Naive thymus-derived CD8-positive, alpha-beta T cell (primary cell): ENCODE results near the gene PYHIN1. TPM values are rescaled to one million over a fixed set of nuclear protein-coding genes. Genes with fewer than 3 reads are reported as not detected.
A peak's percentile ranks its signal among the peaks of the same experiment; 100 is the strongest.
"Not testable (repeated sequence)": the region's sequence is repeated elsewhere in the genome, so short reads cannot be mapped to it uniquely, and the experiment has no call there.

Experiments
- ATAC-seq, 2 donors: fragments of 150-1000 bp; cut with Tn5 transposase in 1 of 2; sonication (Bioruptor Pico), chemical (Tn5 transposase) in 1 of 2; 1 replicate in 1 of 2; 2 replicates in 1 of 2; pipeline ENCODE4 v1.10.0; 2021; ENCODE audit warnings: mild to moderate bottlenecking in 2 of 2, moderate library complexity in 2 of 2
- POLR2A ChIA-PET: fragments of 350-600 bp; sonication (Branson Sonifier 250); formaldehyde crosslinking; loops from one replicate; lab custom pipeline; 2021; ENCODE audit warnings: antibody characterized with exemption; lab: Charles Lee
- DNase-seq, 10 donors: peaks; one replicate each; pipeline versions ENCODE4 v3.0.0 to v3.0.0-alpha.2; 2020 to 2022
- H3K27ac Mint-ChIP-seq, 10 donors: one replicate each; pipeline ENCODE4 v1.8.0; 2020 to 2022; ENCODE audit warnings: mild to moderate bottlenecking in 10 of 10, mixed read lengths in 10 of 10, moderate library complexity in 4 of 10, inconsistent platforms in 1 of 10
- H3K27me3 Mint-ChIP-seq, 5 donors: one replicate each; pipeline ENCODE4 v1.8.0; 2021 to 2022; ENCODE audit warnings: mixed read lengths in 5 of 5
- H3K36me3 Mint-ChIP-seq, 3 donors: one replicate each; pipeline ENCODE4 v1.8.0; 2020 to 2022; ENCODE audit warnings: mixed read lengths in 3 of 3, mild to moderate bottlenecking in 2 of 3, inconsistent platforms in 1 of 3
- H3K4me1 Mint-ChIP-seq, 4 donors: one replicate each; pipeline ENCODE4 v1.8.0; 2021 to 2022; ENCODE audit warnings: mixed read lengths in 4 of 4
- H3K4me3 Mint-ChIP-seq, 10 donors: one replicate each; pipeline ENCODE4 v1.8.0; 2020 to 2022; ENCODE audit warnings: mild to moderate bottlenecking in 10 of 10, mixed read lengths in 10 of 10, moderate library complexity in 6 of 10, inconsistent platforms in 1 of 10
- H3K9me3 Mint-ChIP-seq, 9 donors: one replicate each; pipeline ENCODE4 v1.8.0; 2020 to 2022; ENCODE audit warnings: mixed read lengths in 9 of 9, mild to moderate bottlenecking in 3 of 9, inconsistent platforms in 1 of 9, moderate library complexity in 1 of 9
- polyA plus RNA-seq, 3 donors: library from polyadenylated mRNA; unstranded; fragments of 300-500 nt; fragmentation: Illumina TruSeq; gene quantifications; one replicate each; pipeline ENCODE4 v1.2.3, GENCODE V29; 2021
- total RNA-seq, 8 experiments: library from RNA in 2 of 8; stranded (reverse) in 2 of 8; gene quantifications; one replicate each; pipeline ENCODE4 v1.2.3 and lab custom pipeline; 2021 to 2026

The PYHIN1 gene
- total and polyA plus RNA-seq, 5 experiments from 2014 or later, result 4.3 to 49.0 (median 10.9) TPM

DNA sequence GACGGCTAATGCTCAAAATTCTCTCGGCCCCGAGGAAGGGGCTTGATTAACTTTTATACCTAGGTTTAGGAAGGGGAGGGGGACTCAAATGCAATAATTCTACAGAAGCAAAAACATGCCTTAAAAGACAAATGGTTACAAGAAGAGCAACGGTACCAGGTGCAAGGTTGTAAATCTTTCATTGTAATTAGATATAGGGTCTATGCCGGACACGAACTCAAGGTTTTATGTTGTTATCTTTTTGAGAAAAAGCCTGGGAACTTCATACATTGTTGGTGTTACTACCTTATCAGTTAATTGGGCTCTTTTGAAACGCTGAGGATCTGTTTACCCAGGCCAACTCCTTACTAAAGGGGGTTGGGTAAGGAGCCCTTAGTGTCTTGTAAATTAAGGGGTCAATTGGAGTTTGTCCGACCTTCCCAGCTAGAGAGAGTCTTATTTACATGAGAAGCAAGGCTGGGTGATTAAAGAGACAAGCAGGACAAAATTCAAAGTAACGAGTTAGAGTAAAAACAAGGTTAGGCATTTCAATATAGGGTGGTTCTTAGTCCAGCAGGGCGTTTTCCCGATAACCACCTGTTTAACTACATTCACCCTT, 75.0 kb downstream of the PYHIN1 start:
- Mint-ChIP-seq H3K27ac (peak overlapping the region in 9 of 10 donors; percentile 3 to 99 (median 46)), H3K9me3 (peaks cover 0 to 15% (median 0%) of the 10 kb centered on the region in 9 donors), H3K4me1 (peaks cover 18 to 42% (median 32%) of the 10 kb centered on the region in 4 donors)
- DNase-seq, POLR2A ChIA-PET, H3K36me3 Mint-ChIP-seq, ATAC-seq, H3K4me3 Mint-ChIP-seq, H3K27me3 Mint-ChIP-seq: not testable (repeated sequence)

- Mint-ChIP-seq H3K4me1 (peaks cover 23 to 54% (median 37%) of the 10 kb centered on the region in 4 donors), H3K36me3 (no peaks in the 10 kb centered on the region), H3K27me3 (no peaks in the 10 kb centered on the region), H3K27ac (peak overlapping the region in 8 of 10 donors; percentile 8 to 99 (median 48)), H3K4me3 (peak overlapping the region in 4 of 10 donors; percentile 8 to 33 (median 22)), H3K9me3 (peaks cover 0 to 15% (median 0%) of the 10 kb centered on the region in 9 donors)
- ATAC-seq (no peak), DNase-seq (no peak)
- POLR2A ChIA-PET, result interaction anchor here (1.4 kb wide), 1 partner anchor 7 kb away, joined by 5 read pairs; no protein-coding TSS in a partner anchor
Measured at GRCh38 chr1:159007726-159008125, 76.4 kb downstream of the PYHIN1 start.

DNA sequence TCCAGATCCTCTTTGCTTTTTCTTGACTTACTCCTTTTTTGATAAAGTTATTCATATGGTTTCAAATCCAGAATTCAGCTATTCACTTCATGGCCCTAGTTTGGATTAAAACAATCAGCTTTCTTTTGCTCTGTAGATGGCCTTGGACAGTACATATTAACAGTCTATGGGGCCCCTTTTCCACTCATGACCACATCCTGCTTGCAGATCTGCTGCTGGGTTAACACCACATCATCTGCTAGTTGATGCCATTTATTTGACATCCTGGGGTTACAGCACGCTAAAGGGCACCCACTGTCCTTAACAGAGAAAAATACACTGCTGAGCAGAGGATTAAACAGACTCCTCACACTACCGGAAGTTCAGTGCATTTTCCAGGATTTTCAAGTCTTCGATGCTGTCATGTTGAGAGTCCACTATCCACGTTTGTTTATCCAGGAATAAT, 77.4 kb downstream of the PYHIN1 start:
- POLR2A ChIA-PET, result interaction anchor here (0.7 to 1.8 kb wide), 4 partner anchors 8 to 60 kb away, joined by 3 to 7 read pairs (median 4); no protein-coding TSS in a partner anchor
- peak; percentile 57 to 75 for ATAC-seq
- peaks cover 27 to 65% (median 43%) of the 10 kb centered on the region in 4 donors for H3K4me1 Mint-ChIP-seq
- H3K36me3 Mint-ChIP-seq, result peaks cover 0 to 2% (median 0%) of the 10 kb centered on the region in 3 donors
- H3K9me3 Mint-ChIP-seq, result peaks cover 0 to 15% (median 0%) of the 10 kb centered on the region in 9 donors
- peak overlapping the region; percentile 89 to 100 (median 94) for H3K27ac Mint-ChIP-seq
- no peaks in the 10 kb centered on the region for H3K27me3 Mint-ChIP-seq
- peak in 8 of 10 donors; percentile 24 to 68 (median 54) for DNase-seq
- H3K4me3 Mint-ChIP-seq, result peak overlapping the region; percentile 86 to 99 (median 94)

DNA sequence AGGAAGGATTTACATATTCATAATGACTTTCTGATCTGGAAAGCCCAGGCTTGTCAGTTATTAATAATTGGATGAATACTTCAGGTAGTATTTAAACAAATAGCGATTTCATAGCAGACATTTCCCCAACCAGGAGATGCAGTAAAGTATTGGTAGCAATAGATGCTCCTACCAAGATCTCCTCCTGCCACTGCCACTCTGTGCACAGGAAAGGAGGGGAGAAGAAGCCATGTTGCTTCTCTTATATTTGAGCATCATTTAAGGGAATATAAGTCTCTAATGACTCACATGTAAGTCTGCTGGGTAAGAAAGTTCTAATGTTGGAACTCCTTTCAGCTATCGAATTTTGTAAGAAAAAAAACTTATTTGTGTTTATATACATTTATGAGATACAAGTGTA, 77.9 kb downstream of the PYHIN1 start:
- Mint-ChIP-seq H3K27me3 (no peaks in the 10 kb centered on the region), H3K4me3 (peak overlapping the region; percentile 86 to 99 (median 94)), H3K27ac (peak overlapping the region; percentile 89 to 100 (median 94)), H3K36me3 (peaks cover 0 to 8% (median 3%) of the 10 kb centered on the region in 3 donors), H3K9me3 (peaks cover 0 to 15% (median 0%) of the 10 kb centered on the region in 9 donors), H3K4me1 (peaks cover 32 to 70% (median 48%) of the 10 kb centered on the region in 4 donors)
- ATAC-seq (peak; percentile 16), DNase-seq (no peak)
- POLR2A ChIA-PET, result interaction anchor here (1.3 to 1.8 kb wide), 4 partner anchors 9 to 59 kb away, joined by 3 to 7 read pairs (median 4); no protein-coding TSS in a partner anchor

- H3K9me3 Mint-ChIP-seq, result peaks cover 0 to 15% (median 0%) of the 10 kb centered on the region in 9 donors
- H3K36me3 Mint-ChIP-seq, result peaks cover 0 to 13% (median 8%) of the 10 kb centered on the region in 3 donors
- POLR2A ChIA-PET, result interaction anchor here (0.6 to 1.8 kb wide), 5 partner anchors 11 to 889 kb away, joined by 3 to 7 read pairs (median 4); no protein-coding TSS in a partner anchor
- peak within 1 kb of the TSS; percentile 89 to 100 (median 94) for H3K27ac Mint-ChIP-seq
- no peaks in the 10 kb centered on the region for H3K27me3 Mint-ChIP-seq
- H3K4me1 Mint-ChIP-seq, result peaks cover 36 to 75% (median 53%) of the 10 kb centered on the region in 4 donors
- DNase-seq, result peak in 9 of 10 donors; percentile 28 to 75 (median 53)
- peak; percentile 78 to 85 for ATAC-seq
- H3K4me3 Mint-ChIP-seq, result peak within 1 kb of the TSS; percentile 86 to 99 (median 94)
Measured at GRCh38 chr1:159009704-159010361, 78.5 kb downstream of the PYHIN1 start, which contains the start of gene IFI16. Gene IFI16 (plus strand): TSS chr1:159009907. CDS start chr1:159014681, 4,774 bp downstream.

- DNase-seq, result no peak
- Mint-ChIP-seq H3K4me1 (peaks cover 38 to 80% (median 57%) of the 10 kb centered on the region in 4 donors), H3K9me3 (peaks cover 0 to 15% (median 0%) of the 10 kb centered on the region in 9 donors), H3K27me3 (no peaks in the 10 kb centered on the region), H3K4me3 (peak overlapping the region; percentile 86 to 99 (median 94)), H3K27ac (peak overlapping the region; percentile 89 to 100 (median 94)), H3K36me3 (peaks cover 2 to 18% (median 12%) of the 10 kb centered on the region in 3 donors)
- peak in 1 of 2 donors; percentile 11 for ATAC-seq
- POLR2A ChIA-PET, result interaction anchor here (0.6 to 1.6 kb wide), 4 partner anchors 12 to 106 kb away, joined by 3 to 7 read pairs (median 4); no protein-coding TSS in a partner anchor
Measured at GRCh38 chr1:159010391-159010790, 79.0 kb downstream of the PYHIN1 start.

- Mint-ChIP-seq H3K4me3 (peak overlapping the region; percentile 86 to 99 (median 94)), H3K4me1 (peaks cover 43 to 80% (median 60%) of the 10 kb centered on the region in 4 donors), H3K9me3 (peaks cover 0 to 15% (median 0%) of the 10 kb centered on the region in 9 donors), H3K36me3 (peaks cover 7 to 24% (median 18%) of the 10 kb centered on the region in 3 donors), H3K27ac (peak overlapping the region; percentile 89 to 100 (median 94))
- POLR2A ChIA-PET, result interaction anchor here (0.7 to 1.6 kb wide), 2 partner anchors 15 to 31 kb away, joined by 3 to 4 read pairs; no protein-coding TSS in a partner anchor
- not testable (repeated sequence) for ATAC-seq, DNase-seq, H3K27me3 Mint-ChIP-seq
Measured at GRCh38 chr1:159011001-159011400, 79.6 kb downstream of the PYHIN1 start.

DNA sequence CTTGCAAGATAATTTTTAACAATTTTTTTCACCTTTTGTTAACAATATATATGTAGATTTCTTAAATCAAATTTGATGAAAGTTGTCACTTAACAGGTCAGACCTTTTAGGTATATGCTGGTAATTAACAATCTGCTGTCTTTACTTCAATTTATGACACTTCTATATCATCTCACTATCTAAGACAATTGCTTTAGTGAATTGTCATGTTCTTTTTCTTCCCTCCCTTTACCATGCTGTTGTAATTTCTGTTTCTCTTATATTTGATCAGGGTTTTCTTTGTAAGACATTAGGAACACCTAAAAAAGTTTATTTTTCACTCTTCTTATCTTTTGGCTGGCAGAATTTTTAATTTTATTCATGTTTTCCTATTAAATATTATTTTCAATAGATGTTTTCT, 80.4 kb downstream of the PYHIN1 start:
- Mint-ChIP-seq H3K36me3 (peaks cover 7 to 31% (median 24%) of the 10 kb centered on the region in 3 donors), H3K4me3 (peak overlapping the region; percentile 82 to 99 (median 93)), H3K27ac (peak overlapping the region; percentile 62 to 99 (median 91)), H3K4me1 (peaks cover 43 to 82% (median 64%) of the 10 kb centered on the region in 4 donors), H3K9me3 (peaks cover 0 to 9% (median 0%) of the 10 kb centered on the region in 9 donors), H3K27me3 (no peaks in the 10 kb centered on the region)
- DNase-seq, result no peak
- no peak for ATAC-seq
- POLR2A ChIA-PET, result no interaction called here

DNA sequence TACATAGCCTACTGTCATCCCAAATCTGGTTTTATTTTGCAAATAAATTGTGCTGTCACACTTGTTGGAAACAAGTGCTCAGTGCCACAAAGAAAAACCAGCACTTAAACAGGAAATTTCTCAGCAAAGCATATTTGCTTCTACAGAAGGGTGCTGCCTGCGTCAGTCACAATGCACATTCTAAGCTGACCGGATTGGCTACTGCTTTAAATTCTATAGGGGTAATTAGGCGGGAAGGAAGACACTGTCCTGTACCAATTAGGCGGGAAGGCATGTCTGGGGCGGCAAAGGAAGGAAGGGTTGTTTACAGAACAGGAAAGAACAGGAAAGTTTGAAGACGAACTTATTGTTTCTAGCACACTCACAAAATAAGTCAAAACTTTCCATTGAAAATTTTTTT, 81.1 kb downstream of the PYHIN1 start:
- Mint-ChIP-seq H3K36me3 (peaks cover 7 to 37% (median 26%) of the 10 kb centered on the region in 3 donors), H3K9me3 (peaks cover 0 to 1% (median 0%) of the 10 kb centered on the region in 9 donors), H3K27ac (peak overlapping the region; percentile 62 to 99 (median 92)), H3K27me3 (no peaks in the 10 kb centered on the region), H3K4me3 (peak overlapping the region; percentile 83 to 99 (median 94)), H3K4me1 (peaks cover 47 to 81% (median 64%) of the 10 kb centered on the region in 4 donors)
- peak in 9 of 10 donors; percentile 13 to 67 (median 33) for DNase-seq
- peak; percentile 34 to 62 for ATAC-seq
- POLR2A ChIA-PET, result no interaction called here

DNA sequence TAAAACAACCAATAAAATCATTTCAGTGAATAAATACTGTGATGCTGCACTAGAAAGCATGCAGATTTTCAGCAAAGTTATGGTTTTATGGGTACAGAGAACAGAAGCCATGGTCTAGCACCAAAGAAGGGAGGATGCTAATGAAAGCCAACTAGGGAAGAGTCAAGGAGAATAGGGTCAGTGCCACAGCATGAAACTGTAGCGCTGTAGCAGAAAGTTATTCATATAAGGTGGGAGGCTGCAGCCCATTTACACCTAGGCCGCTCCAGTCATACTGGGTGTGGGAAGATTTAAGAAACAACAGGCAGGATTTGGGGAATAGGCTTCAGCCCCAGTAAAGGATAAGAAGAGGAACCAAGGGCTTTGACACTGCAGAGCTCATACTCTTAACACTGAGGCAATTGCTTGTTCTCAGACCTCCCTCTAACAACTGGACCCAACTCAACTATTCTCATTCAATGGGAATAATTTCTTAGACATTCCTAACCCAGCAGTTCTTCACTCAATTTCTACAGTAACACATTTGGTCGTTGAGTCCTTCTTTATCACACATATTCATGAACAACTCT, 82.7 kb downstream of the PYHIN1 start:
- Mint-ChIP-seq H3K4me3 (peak overlapping the region; percentile 83 to 99 (median 94)), H3K27ac (peak overlapping the region in 9 of 10 donors; percentile 62 to 99 (median 92)), H3K36me3 (peaks cover 13 to 53% (median 37%) of the 10 kb centered on the region in 3 donors), H3K4me1 (peaks cover 41 to 76% (median 62%) of the 10 kb centered on the region in 4 donors), H3K9me3 (no peaks in the 10 kb centered on the region), H3K27me3 (no peaks in the 10 kb centered on the region)
- DNase-seq (no peak), ATAC-seq (no peak)
- POLR2A ChIA-PET, result no interaction called here

DNA sequence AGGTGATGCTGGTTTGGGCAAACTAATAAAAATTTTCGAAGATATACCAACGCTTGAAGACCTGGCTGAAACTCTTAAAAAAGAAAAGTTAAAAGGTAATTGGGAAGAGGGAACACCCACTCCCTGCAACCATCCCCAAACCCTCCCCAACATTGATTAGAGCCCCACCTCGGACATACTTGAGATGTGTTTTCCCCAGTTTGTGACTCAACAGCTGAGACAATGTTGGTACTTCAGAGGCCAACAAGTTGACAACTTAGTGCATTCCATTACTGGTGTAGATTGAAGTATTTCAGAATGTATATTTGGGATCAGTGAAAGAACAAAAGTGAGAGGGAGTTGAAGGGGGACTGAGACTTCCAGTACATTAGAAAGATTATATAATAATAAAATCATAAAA, 83.5 kb downstream of the PYHIN1 start:
- POLR2A ChIA-PET, result no interaction called here
- no peak for DNase-seq
- peak overlapping the region in 9 of 10 donors; percentile 29 to 99 (median 57) for H3K27ac Mint-ChIP-seq

More for the DNA sequence above, 83.5 kb downstream of the PYHIN1 start:
- no peak for ATAC-seq
- H3K9me3 Mint-ChIP-seq, result no peaks in the 10 kb centered on the region
- peaks cover 13 to 60% (median 43%) of the 10 kb centered on the region in 3 donors for H3K36me3 Mint-ChIP-seq
- H3K27me3 Mint-ChIP-seq, result no peaks in the 10 kb centered on the region
- H3K4me3 Mint-ChIP-seq, result peak overlapping the region; percentile 83 to 99 (median 94)
- peaks cover 42 to 74% (median 63%) of the 10 kb centered on the region in 4 donors for H3K4me1 Mint-ChIP-seq
